Measurements from ENCODE around the gene CD40. TPM values are rescaled to one million over a fixed set of nuclear protein-coding genes. Genes with fewer than 3 reads are reported as not detected.

The CD40 gene
- total and polyA plus RNA-seq, 10 of the 15 experiments (the other 5 are each of a cell fraction or from before 2014, with no cell fraction given), result 40.8 to 193 (median 89.5) TPM

DNA sequence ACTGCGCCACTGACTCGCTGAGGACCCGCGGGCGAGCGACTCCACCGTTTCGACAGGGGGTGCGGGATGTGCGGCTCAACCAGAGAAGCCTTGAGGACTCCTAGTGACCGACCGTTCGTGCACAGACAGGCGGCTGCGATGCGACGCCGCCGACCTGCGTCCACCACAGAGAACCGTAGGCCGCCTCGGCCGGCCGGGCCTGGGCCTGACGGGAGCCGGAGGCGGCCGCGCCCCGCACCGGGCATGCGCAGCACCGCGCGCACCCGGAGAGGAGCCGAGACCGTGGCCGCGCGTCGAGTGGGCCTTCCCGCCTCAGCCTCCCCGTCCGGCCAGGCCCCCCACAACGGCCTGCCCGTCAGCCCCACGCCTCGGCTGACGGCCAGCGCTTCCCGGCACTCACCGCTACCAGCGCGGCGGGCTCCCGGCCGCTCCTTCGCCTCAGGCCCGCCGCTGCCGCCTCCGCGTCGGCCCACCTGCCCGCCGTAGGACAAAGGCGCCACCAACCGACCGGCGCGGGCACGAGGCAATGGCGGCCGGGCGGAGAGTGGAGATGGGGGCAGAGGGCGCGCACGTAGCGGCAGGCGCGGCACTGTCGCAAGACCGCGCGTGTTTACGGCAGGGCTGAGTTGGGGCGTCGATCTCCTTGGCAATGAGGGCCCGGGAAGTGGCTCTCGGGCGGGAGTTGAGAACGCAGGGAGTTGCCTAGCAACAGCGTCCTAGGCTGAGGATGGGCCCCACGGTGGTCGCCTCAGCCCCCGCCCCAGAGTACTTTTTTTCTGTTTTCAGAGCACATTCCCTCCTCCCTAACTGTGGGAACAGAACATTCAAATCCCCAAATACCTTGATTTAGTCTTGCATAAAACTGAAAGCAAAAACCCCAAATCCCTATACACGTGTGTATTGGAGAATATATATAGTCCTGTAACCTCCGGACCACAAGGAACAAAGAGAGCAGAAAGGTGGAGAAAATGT lies 28.4 kb upstream of the CD40 start, which contains the start of gene NCOA5:
Gene NCOA5, minus strand, starts transcription at position 546 of the 972 bp plus-strand sequence. CDS start 10,538 bp downstream, outside the sequence.
- WGBS (ENCODE audit: insufficient coverage, insufficient replicate concordance, low lambda C conversion rate, missing lambda C conversion rate), result 2% methylated on average over 90 of the region's 100 CpGs
- Histone ChIP-seq H2AFZ (ENCODE audit: control insufficient read depth, low read depth, low read length) (peak within 1 kb of the TSS; percentile 85), H3K9me3 (replicated peaks; ENCODE audit: control insufficient read depth, insufficient read depth, low read length) (no peaks in the 10 kb centered on the region), H3K27ac (ENCODE audit: control insufficient read depth, insufficient read depth) (peak within 1 kb of the TSS; percentile 94), H3K27me3 (replicated peaks in 1 of 2; ENCODE audit: control insufficient read depth in 2 of 2, insufficient read depth in 2 of 2, low read length in 1 of 2) (no peaks in the 10 kb centered on the region), H3K4me2 (ENCODE audit: control insufficient read depth, insufficient read depth) (peak within 1 kb of the TSS; percentile 85), H3K79me2 (ENCODE audit: control insufficient read depth, insufficient read depth, low read length) (peaks cover 50% of the 10 kb centered on the region), H3K4me3 (peak within 1 kb of the TSS; percentile 80), H4K20me1 (ENCODE audit: control insufficient read depth, insufficient read depth) (peaks cover 3% of the 10 kb centered on the region), H3K9ac (ENCODE audit: control insufficient read depth, insufficient read depth, low read length) (peak within 1 kb of the TSS; percentile 75), H3K36me3 (ENCODE audit: control insufficient read depth in 2 of 2, insufficient read depth in 2 of 2, low read length in 1 of 2) (no peaks in the 10 kb centered on the region), H3K4me1 (ENCODE audit: control insufficient read depth, insufficient read depth, low read length) (peaks cover 3% of the 10 kb centered on the region; the same call in 1 of the 2 replicates)
- POLR2A ChIA-PET, result interaction anchor here (1.4 to 1.8 kb wide), 3 partner anchors 11 to 30 kb away, joined by 5 to 8 read pairs (median 6); no protein-coding TSS in a partner anchor
- intact Hi-C loops (cut with micrococcal nuclease; ENCODE audit: unreplicated experiment), result loop anchor here (5.0 kb wide), 1 partner anchor 117 kb away; the partner anchor contains the start of gene ZNF335
- SMC1A ChIA-PET (ENCODE audit: uncharacterized antibody, unreplicated experiment), result interaction anchor here (1.1 to 2.3 kb wide), 3 partner anchors 10 to 75 kb away, joined by 5 to 14 read pairs (median 9); no protein-coding TSS in a partner anchor
- peak; percentile 91 for ATAC-seq
- in situ Hi-C loops (cut with MboI), result no loop called here
- peak; percentile 84 for DNase-seq (ENCODE audit: low read depth, low spot score)
- CTCF ChIA-PET, result interaction anchor here (0.7 to 3.3 kb wide), 8 partner anchors 12 to 103 kb away, joined by 3 to 18 read pairs (median 5); partner anchors contain the start of gene CD40
- no TSS peak for BruUV-seq (replicated peaks)
- FAIRE-seq, result no peak
- RAD21 ChIA-PET (ENCODE audit: unreplicated experiment), result interaction anchor here (2.0 kb wide), 1 partner anchor 31 kb away, joined by 9 read pairs; no protein-coding TSS in a partner anchor
- peak; percentile 80 for TF ChIP-seq FOXK2 (IDR thresholded peaks at IDR 0.05)
- TF ChIP-seq IKZF1 (conservative IDR thresholded peaks at IDR 0.05), result peak; percentile 97
- no peak for TF ChIP-seq BRCA1 (IDR thresholded peaks at IDR 0.05; ENCODE audit: low read depth, low read length)
- no peak for TF ChIP-seq CBX5 (IDR thresholded peaks at IDR 0.05; ENCODE audit: low read depth)
- no peak for TF ChIP-seq WRNIP1 (IDR thresholded peaks at IDR 0.05; ENCODE audit: borderline replicate concordance, low read depth, low read length)
- no peak for TF ChIP-seq SRF (IDR thresholded peaks at IDR 0.05; ENCODE audit: low read depth in 2 of 2, low read length in 2 of 2)
- no peak for TF ChIP-seq SMC3 (IDR thresholded peaks at IDR 0.05; ENCODE audit: borderline replicate concordance, low read length)
- TF ChIP-seq MYB (IDR thresholded peaks at IDR 0.05; ENCODE audit: borderline replicate concordance, low read depth, low read length), result no peak
- TF ChIP-seq ZNF217 (IDR thresholded peaks at IDR 0.05), result 0 out of 2 replicates have a peak, but pooled peaks have one; percentile 56
- TF ChIP-seq, protein P1, sequence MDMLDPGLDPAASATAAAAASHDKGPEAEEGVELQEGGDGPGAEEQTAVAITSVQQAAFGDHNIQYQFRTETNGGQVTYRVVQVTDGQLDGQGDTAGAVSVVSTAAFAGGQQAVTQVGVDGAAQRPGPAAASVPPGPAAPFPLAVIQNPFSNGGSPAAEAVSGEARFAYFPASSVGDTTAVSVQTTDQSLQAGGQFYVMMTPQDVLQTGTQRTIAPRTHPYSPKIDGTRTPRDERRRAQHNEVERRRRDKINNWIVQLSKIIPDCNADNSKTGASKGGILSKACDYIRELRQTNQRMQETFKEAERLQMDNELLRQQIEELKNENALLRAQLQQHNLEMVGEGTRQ (IDR thresholded peaks at IDR 0.05; ENCODE audit: borderline replicate concordance, low read depth, low read length), result no peak
- TF ChIP-seq CREB1 (IDR thresholded peaks at IDR 0.05; ENCODE audit: low read depth), result peak; percentile 76; the same call in 1 of the 2 replicates
- TF ChIP-seq NR2C1 (IDR thresholded peaks at IDR 0.05), result peak; percentile 76
- TF ChIP-seq ASH2L (IDR thresholded peaks at IDR 0.05; ENCODE audit: borderline replicate concordance, low read depth), result 0 out of 2 replicates have a peak, but pooled peaks have one; percentile 68
- TF ChIP-seq STAT1 (conservative IDR thresholded peaks at IDR 0.05), result peak; percentile 74; the same call in 1 of the 2 replicates
- TF ChIP-seq, protein P2, sequence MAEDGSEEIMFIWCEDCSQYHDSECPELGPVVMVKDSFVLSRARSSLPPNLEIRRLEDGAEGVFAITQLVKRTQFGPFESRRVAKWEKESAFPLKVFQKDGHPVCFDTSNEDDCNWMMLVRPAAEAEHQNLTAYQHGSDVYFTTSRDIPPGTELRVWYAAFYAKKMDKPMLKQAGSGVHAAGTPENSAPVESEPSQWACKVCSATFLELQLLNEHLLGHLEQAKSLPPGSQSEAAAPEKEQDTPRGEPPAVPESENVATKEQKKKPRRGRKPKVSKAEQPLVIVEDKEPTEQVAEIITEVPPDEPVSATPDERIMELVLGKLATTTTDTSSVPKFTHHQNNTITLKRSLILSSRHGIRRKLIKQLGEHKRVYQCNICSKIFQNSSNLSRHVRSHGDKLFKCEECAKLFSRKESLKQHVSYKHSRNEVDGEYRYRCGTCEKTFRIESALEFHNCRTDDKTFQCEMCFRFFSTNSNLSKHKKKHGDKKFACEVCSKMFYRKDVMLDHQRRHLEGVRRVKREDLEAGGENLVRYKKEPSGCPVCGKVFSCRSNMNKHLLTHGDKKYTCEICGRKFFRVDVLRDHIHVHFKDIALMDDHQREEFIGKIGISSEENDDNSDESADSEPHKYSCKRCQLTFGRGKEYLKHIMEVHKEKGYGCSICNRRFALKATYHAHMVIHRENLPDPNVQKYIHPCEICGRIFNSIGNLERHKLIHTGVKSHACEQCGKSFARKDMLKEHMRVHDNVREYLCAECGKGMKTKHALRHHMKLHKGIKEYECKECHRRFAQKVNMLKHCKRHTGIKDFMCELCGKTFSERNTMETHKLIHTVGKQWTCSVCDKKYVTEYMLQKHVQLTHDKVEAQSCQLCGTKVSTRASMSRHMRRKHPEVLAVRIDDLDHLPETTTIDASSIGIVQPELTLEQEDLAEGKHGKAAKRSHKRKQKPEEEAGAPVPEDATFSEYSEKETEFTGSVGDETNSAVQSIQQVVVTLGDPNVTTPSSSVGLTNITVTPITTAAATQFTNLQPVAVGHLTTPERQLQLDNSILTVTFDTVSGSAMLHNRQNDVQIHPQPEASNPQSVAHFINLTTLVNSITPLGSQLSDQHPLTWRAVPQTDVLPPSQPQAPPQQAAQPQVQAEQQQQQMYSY (CRISPR knock-in tag; IDR thresholded peaks at IDR 0.05), result no peak
- no peak for TF ChIP-seq ZBED1 (IDR thresholded peaks at IDR 0.05; ENCODE audit: borderline replicate concordance)
- peak; percentile 87 for TF ChIP-seq NR2F1 (conservative IDR thresholded peaks at IDR 0.05)
- peak; percentile 78 for TF ChIP-seq ZNF24 (IDR thresholded peaks at IDR 0.05)
- no peak for TF ChIP-seq KDM1A (IDR thresholded peaks at IDR 0.05; ENCODE audit: borderline replicate concordance)
- no peak for TF ChIP-seq CBX3 (IDR thresholded peaks at IDR 0.05; ENCODE audit: borderline replicate concordance, low read depth)

Measured in GM12878 (cell line).